Measurements from ENCODE around the gene TACR2. TPM values are rescaled to one million over a fixed set of nuclear protein-coding genes. Genes with fewer than 3 reads are reported as not detected.

TACR2 gene
- total RNA-seq: under 1 TPM in 1 of 2 donors, not detected in 1; 0.66 TPM

GRCh38 chr10:69416695-69417094 lies at the start of gene TACR2:
Gene TACR2 (minus strand): TSS chr10:69416918. CDS start chr10:69416323, 595 bp downstream.
- Histone ChIP-seq H3K9me3 (no peaks in the 10 kb centered on the region), H3K27me3 (no peaks in the 10 kb centered on the region), H3K27ac (no peak within 1 kb of the TSS), H3K4me3 (no peak within 1 kb of the TSS), H3K36me3 (replicated peaks in 1 of 2; ENCODE audit: insufficient read depth in 1 of 2, low read depth in 2 of 2) (no peaks in the 10 kb centered on the region), H3K4me1 (no peaks in the 10 kb centered on the region)
- WGBS, 2 donors: 58 to 62% methylated on average over 5 to 8 of the region's 10 CpGs
- TF ChIP-seq CTCF (IDR thresholded peaks at IDR 0.05): no peak
- no peak for TF ChIP-seq POLR2A (IDR thresholded peaks at IDR 0.05)
- ATAC-seq: peak; percentile 27
- intact Hi-C loops (cut with DNase I): no loop called here
- no peak for DNase-seq

- DNase-seq: no peak
- no peaks in the 10 kb centered on the region for H3K27me3 ChIP-seq
- peak overlapping the region in 1 of 4 donors; percentile 15 for H3K27ac ChIP-seq
- ATAC-seq: no peak
- H3K9me3 ChIP-seq: no peaks in the 10 kb centered on the region
- WGBS, 2 donors: 34 to 38% methylated on average over 5 of the region's 5 CpGs
- intact Hi-C loops (cut with DNase I): no loop called here
- no peak for TF ChIP-seq CTCF (IDR thresholded peaks at IDR 0.05)
- TF ChIP-seq POLR2A (IDR thresholded peaks at IDR 0.05): no peak
- H3K4me1 ChIP-seq: peaks cover 38% of the 10 kb centered on the region
- H3K4me3 ChIP-seq: no peak overlapping the region
- H3K36me3 ChIP-seq (replicated peaks in 1 of 2; ENCODE audit: insufficient read depth in 1 of 2, low read depth in 2 of 2): no peaks in the 10 kb centered on the region
These were observed 49.4 kb upstream of the TACR2 start for GRCh38 chr10:69466158-69466490.

GRCh38 chr10:69465457-69466157 lies 48.9 kb upstream of the TACR2 start:
- DNase-seq (no peak), ATAC-seq (no peak)
- TF ChIP-seq CTCF (IDR thresholded peaks at IDR 0.05): no peak
- no peak for TF ChIP-seq POLR2A (IDR thresholded peaks at IDR 0.05)
- no peak overlapping the region for H3K4me3 ChIP-seq
- H3K27me3 ChIP-seq: no peaks in the 10 kb centered on the region
- peak overlapping the region in 1 of 4 donors; percentile 38 for H3K27ac ChIP-seq
- no peaks in the 10 kb centered on the region for H3K36me3 ChIP-seq (replicated peaks in 1 of 2; ENCODE audit: insufficient read depth in 1 of 2, low read depth in 2 of 2)
- peaks cover 40% of the 10 kb centered on the region for H3K4me1 ChIP-seq
- H3K9me3 ChIP-seq: no peaks in the 10 kb centered on the region
- intact Hi-C loops (cut with DNase I): no loop called here
- 81 to 92% methylated on average over 8 to 9 of the region's 9 CpGs for WGBS, 2 donors

GRCh38 chr10:69464801-69465401 lies 48.2 kb upstream of the TACR2 start:
- WGBS, 2 donors: 82 to 100% methylated on average over 1 to 2 of the region's 2 CpGs
- intact Hi-C loops (cut with DNase I): no loop called here
- H3K9me3 ChIP-seq: no peaks in the 10 kb centered on the region
- no peaks in the 10 kb centered on the region for H3K27me3 ChIP-seq
- H3K4me1 ChIP-seq: peaks cover 46% of the 10 kb centered on the region
- ATAC-seq (no peak), DNase-seq (peak in 1 of 4 donors; percentile 10)
- TF ChIP-seq CTCF (IDR thresholded peaks at IDR 0.05): no peak
- H3K4me3 ChIP-seq: no peak overlapping the region
- H3K36me3 ChIP-seq (replicated peaks in 1 of 2; ENCODE audit: insufficient read depth in 1 of 2, low read depth in 2 of 2): no peaks in the 10 kb centered on the region
- H3K27ac ChIP-seq: peak overlapping the region in 2 of 4 donors; percentile 1 to 38

GRCh38 chr10:69464401-69464800 lies 47.7 kb upstream of the TACR2 start:
- intact Hi-C loops (cut with DNase I): no loop called here
- H3K36me3 ChIP-seq (replicated peaks in 1 of 2; ENCODE audit: insufficient read depth in 1 of 2, low read depth in 2 of 2): no peaks in the 10 kb centered on the region
- no peak for TF ChIP-seq CTCF (IDR thresholded peaks at IDR 0.05)
- TF ChIP-seq POLR2A (IDR thresholded peaks at IDR 0.05): no peak
- WGBS, 2 donors: 77 to 80% methylated on average over 7 of the region's 7 CpGs
- ATAC-seq (no peak), DNase-seq (no peak)
- H3K27me3 ChIP-seq: no peaks in the 10 kb centered on the region
- H3K4me1 ChIP-seq: peaks cover 51% of the 10 kb centered on the region
- H3K9me3 ChIP-seq: no peaks in the 10 kb centered on the region
- H3K4me3 ChIP-seq: no peak overlapping the region
- peak overlapping the region in 2 of 4 donors; percentile 23 to 38 for H3K27ac ChIP-seq
